IMR-90 (cell line): ENCODE results near the gene CEACAM21. TPM values are rescaled to one million over a fixed set of nuclear protein-coding genes. Genes with fewer than 3 reads are reported as not detected.

Experiments used
- ATAC-seq: fragments of 200-7000 bp; cut with Tn5 transposase; 2 replicates; pipeline ENCODE4 v1.9.1; 2020; ENCODE audit warnings: low read depth, mild to moderate bottlenecking, moderate library complexity
- BruUV-seq: library from RNA; stranded (reverse); fragments of 400-500 nt; replicated peaks from 2 replicates; lab custom pipeline; 2021; lab: Mats Ljungman, UMichigan
- CTCF ChIA-PET: fragments of 300-600 bp; formaldehyde crosslinking; extraction: SDS; loops from one replicate; lab custom pipeline; 2021; ENCODE audit warnings: antibody characterized with exemption; lab: Yijun Ruan, JAX
- POLR2A ChIA-PET: fragments of 300-600 bp; sonication (Branson Sonifier 250); formaldehyde crosslinking; loops from one replicate; lab custom pipeline; 2022; ENCODE audit warnings: antibody characterized with exemption; ENCODE audit not compliant: unreplicated experiment; lab: Charles Lee
- DNase-seq: peaks from one replicate; pipeline ENCODE4 v3.0.0; 2013
- H2AFZ ChIP-seq: replicated peaks from 2 replicates; pipeline ENCODE3; 2013; ENCODE audit warnings: low read length, mild to moderate bottlenecking; ENCODE audit not compliant: poor library complexity
- H2AK5ac ChIP-seq: 2 replicates; pipeline ENCODE4 v1.6.1; 2013; ENCODE audit warnings: low read depth, low read length, inconsistent platforms
- H2AK9ac ChIP-seq: replicated peaks from 2 replicates; pipeline ENCODE3; 2013; ENCODE audit warnings: mild to moderate bottlenecking, low read depth, low read length, moderate library complexity; ENCODE audit not compliant: poor library complexity
- H2BK120ac ChIP-seq: 2 replicates; pipeline ENCODE4 v1.6.1; 2013; ENCODE audit warnings: low read depth, low read length, inconsistent platforms
- H2BK15ac ChIP-seq: 3 replicates; pipeline ENCODE4 v1.6.1; 2013; ENCODE audit warnings: low read depth, low read length, inconsistent platforms
- H2BK20ac ChIP-seq: 2 replicates; pipeline ENCODE4 v1.6.1; 2013; ENCODE audit warnings: low read depth, mild to moderate bottlenecking, inconsistent platforms, low read length, moderate library complexity
- H2BK5ac ChIP-seq: 2 replicates; pipeline ENCODE4 v1.6.1; 2013; ENCODE audit warnings: mild to moderate bottlenecking, low read depth, low read length, inconsistent platforms; ENCODE audit not compliant: poor library complexity, severe bottlenecking
- H3K14ac ChIP-seq: replicated peaks from 2 replicates; pipeline ENCODE4 v1.6.1; 2013; ENCODE audit warnings: low read depth, low read length, inconsistent platforms
- H3K18ac ChIP-seq: 2 replicates; pipeline ENCODE4 v1.6.1; 2013; ENCODE audit warnings: low read depth, low read length, control low read depth
- H3K23ac ChIP-seq: 2 replicates; pipeline ENCODE4 v1.6.1; 2013; ENCODE audit warnings: low read depth, low read length, inconsistent platforms
- H3K27ac ChIP-seq: 2 replicates; pipeline ENCODE4 v1.5.1; 2013; ENCODE audit warnings: mild to moderate bottlenecking, control low read depth, low read length; ENCODE audit not compliant: insufficient read depth
- H3K27me3 ChIP-seq: 2 replicates; pipeline ENCODE4 v1.6.1; 2013; ENCODE audit warnings: low read length; ENCODE audit not compliant: control insufficient read depth, insufficient read depth
- H3K36me3 ChIP-seq: 2 replicates; pipeline ENCODE4 v1.6.1; 2013; ENCODE audit warnings: low read length, mixed read lengths; ENCODE audit not compliant: control insufficient read depth, insufficient read depth
- H3K4ac ChIP-seq: 2 replicates; pipeline ENCODE4 v1.6.1; 2013; ENCODE audit warnings: low read depth, low read length, inconsistent platforms
- H3K4me1 ChIP-seq: 2 replicates; pipeline ENCODE4 v1.6.1; 2013; ENCODE audit warnings: low read length, mixed read lengths; ENCODE audit not compliant: control insufficient read depth, insufficient read depth
- H3K4me2 ChIP-seq: 2 replicates; pipeline ENCODE4 v1.6.1; 2013; ENCODE audit warnings: low read depth, mild to moderate bottlenecking, control low read depth, low read length, moderate library complexity
- H3K4me3 ChIP-seq: 2 replicates; pipeline ENCODE4 v1.5.1; 2013; ENCODE audit warnings: low read depth, mild to moderate bottlenecking, control low read depth, low read length, moderate library complexity; ENCODE audit not compliant: insufficient read depth
- H3K56ac ChIP-seq: 2 replicates; pipeline ENCODE4 v1.6.1; 2013; ENCODE audit warnings: low read length, inconsistent platforms; ENCODE audit not compliant: insufficient read depth; ENCODE audit errors: extremely low read depth
- H3K79me1 ChIP-seq, 2 experiments: 2 replicates each; pipeline ENCODE4 v1.6.1; 2013; ENCODE audit warnings: low read length in 2 of 2, inconsistent platforms in 1 of 2, low read depth in 1 of 2
- H3K9ac ChIP-seq: 2 replicates; pipeline ENCODE4 v1.6.1; 2013; ENCODE audit warnings: low read depth, low read length, control low read depth
- H3K9me1 ChIP-seq: 2 replicates; pipeline ENCODE4 v1.6.1; 2013; ENCODE audit warnings: low read length, inconsistent platforms; ENCODE audit not compliant: insufficient read depth
- H3K9me3 ChIP-seq: 2 replicates; pipeline ENCODE4 v1.6.1; 2013; ENCODE audit warnings: low read length; ENCODE audit not compliant: control insufficient read depth, insufficient read depth
- H4K20me1 ChIP-seq: 2 replicates; pipeline ENCODE4 v1.6.1; 2013; ENCODE audit warnings: low read length, inconsistent platforms; ENCODE audit not compliant: insufficient read depth
- H4K5ac ChIP-seq: 2 replicates; pipeline ENCODE4 v1.6.1; 2013; ENCODE audit warnings: mild to moderate bottlenecking, low read depth, low read length, control low read depth
- H4K8ac ChIP-seq, 2 experiments: 2 replicates each; pipeline ENCODE4 v1.6.1; 2013; ENCODE audit warnings: low read depth in 2 of 2, low read length in 2 of 2, control low read depth in 1 of 2, inconsistent platforms in 1 of 2
- H4K91ac ChIP-seq: 2 replicates; pipeline ENCODE4 v1.6.1; 2013; ENCODE audit warnings: low read depth, low read length, inconsistent platforms; ENCODE audit not compliant: insufficient read depth
- CEBPB ChIP-seq: IDR thresholded peaks from 2 replicates; pipeline ENCODE4 v1.6.1; 2012; ENCODE audit warnings: low read depth, low read length, improper control_type of control experiment
- CHD1 ChIP-seq: IDR thresholded peaks from 2 replicates; pipeline ENCODE4 v1.6.1; 2012; ENCODE audit warnings: low read depth, low read length, improper control_type of control experiment
- CTCF ChIP-seq: conservative IDR thresholded peaks from 2 replicates; pipeline ENCODE4 v1.5.1; 2012; ENCODE audit warnings: mild to moderate bottlenecking, low read depth, low read length, improper control_type of control experiment
- FOS ChIP-seq: fragments of 150-350 bp; IDR thresholded peaks from 2 replicates; pipeline ENCODE4 v1.6.1; 2016; ENCODE audit warnings: low read depth, low read length
- MAFK ChIP-seq: IDR thresholded peaks from 2 replicates; pipeline ENCODE4 v1.6.1; 2012; ENCODE audit warnings: low read depth, low read length, improper control_type of control experiment
- MAZ ChIP-seq: IDR thresholded peaks from 2 replicates; pipeline ENCODE4 v1.6.1; 2012; ENCODE audit warnings: low read depth, mild to moderate bottlenecking, low read length, improper control_type of control experiment, moderate library complexity, borderline replicate concordance
- MXI1 ChIP-seq: IDR thresholded peaks from 2 replicates; pipeline ENCODE4 v1.6.1; 2012; ENCODE audit warnings: low read depth, mild to moderate bottlenecking, low read length, moderate library complexity, borderline replicate concordance
- NFE2L2 ChIP-seq: fragments of 150-350 bp; IDR thresholded peaks from 2 replicates; pipeline ENCODE4 v1.6.1; 2016; ENCODE audit warnings: low read depth, mild to moderate bottlenecking, low read length
- POLR2A ChIP-seq: IDR thresholded peaks from 2 replicates; pipeline ENCODE4 v1.6.1; 2012; ENCODE audit warnings: mild to moderate bottlenecking, low read depth, low read length
- RAD21 ChIP-seq: IDR thresholded peaks from 2 replicates; pipeline ENCODE4 v1.6.1; 2012; ENCODE audit warnings: low read length, improper control_type of control experiment
- RCOR1 ChIP-seq: IDR thresholded peaks from 2 replicates; pipeline ENCODE4 v1.6.1; 2012; ENCODE audit warnings: mild to moderate bottlenecking, low read length, improper control_type of control experiment; ENCODE audit not compliant: insufficient replicate concordance
- SMC3 ChIP-seq: fragments of 150-350 bp; IDR thresholded peaks from 2 replicates; pipeline ENCODE4 v1.6.1; 2016; ENCODE audit warnings: low read depth, mild to moderate bottlenecking, antibody characterized with exemption, low read length, moderate library complexity
- WGBS, 2 experiments: methylation state at CpG; one replicate each; pipeline versions ENCODE4 v1.1.5 to v1.1.7; 2013; ENCODE audit warnings: missing lambda C conversion rate in 2 of 2; ENCODE audit not compliant: insufficient read length in 1 of 2; ENCODE audit errors: extremely low coverage in 2 of 2; 5-methylcytosine and 5-hydroxymethylcytosine counted together
- dilution Hi-C: fragments of 300-500 bp; cut with HindIII; formaldehyde crosslinking; loops from one replicate; pipeline ENCODE4 v1.14.3; 2018; ENCODE audit warnings: low sequenced_read_pairs; ENCODE audit not compliant: unreplicated experiment
- in situ Hi-C: fragments of 300-500 bp; cut with MboI; formaldehyde crosslinking; loops from 3 replicates; pipeline ENCODE4 v1.14.3; 2019; ENCODE audit warnings: low sequenced_read_pairs, inconsistent platforms, mixed read lengths
- intact Hi-C: fragments of 100-400 bp; cut with micrococcal nuclease; formaldehyde crosslinking; loops from 2 replicates; pipeline ENCODE4 v1.10.0; 2022
- polyA plus RNA-seq, 3 experiments: library from polyadenylated mRNA; depleted of rRNA; stranded (reverse); fragments of >200 nt; gene quantifications; 2 replicates each; pipeline ENCODE4 v1.2.3, GENCODE V29; 2012; ENCODE audit warnings: low replicate concordance in 1 of 3
- total RNA-seq: library from RNA; depleted of rRNA; stranded (reverse); fragments of >200 nt; gene quantifications from 2 replicates; pipeline ENCODE4 v1.2.3, GENCODE V29; 2012
- TF ChIP-seq, protein P1 (sequence below): fragments of 150-350 bp; IDR thresholded peaks from 2 replicates; pipeline ENCODE4 v1.6.1; 2016; ENCODE audit warnings: low read depth, mild to moderate bottlenecking, low read length, moderate library complexity, borderline replicate concordance
- TF ChIP-seq, protein P2 (sequence below): fragments of 150-350 bp; IDR thresholded peaks from 2 replicates; pipeline ENCODE4 v1.6.1; 2017; ENCODE audit warnings: mild to moderate bottlenecking, antibody characterized with exemption, low read length, low read depth

CEACAM21 gene
- total and polyA plus RNA-seq, 2 of the 4 experiments (the other 2 are of a cell fraction), result not detected

DNA sequence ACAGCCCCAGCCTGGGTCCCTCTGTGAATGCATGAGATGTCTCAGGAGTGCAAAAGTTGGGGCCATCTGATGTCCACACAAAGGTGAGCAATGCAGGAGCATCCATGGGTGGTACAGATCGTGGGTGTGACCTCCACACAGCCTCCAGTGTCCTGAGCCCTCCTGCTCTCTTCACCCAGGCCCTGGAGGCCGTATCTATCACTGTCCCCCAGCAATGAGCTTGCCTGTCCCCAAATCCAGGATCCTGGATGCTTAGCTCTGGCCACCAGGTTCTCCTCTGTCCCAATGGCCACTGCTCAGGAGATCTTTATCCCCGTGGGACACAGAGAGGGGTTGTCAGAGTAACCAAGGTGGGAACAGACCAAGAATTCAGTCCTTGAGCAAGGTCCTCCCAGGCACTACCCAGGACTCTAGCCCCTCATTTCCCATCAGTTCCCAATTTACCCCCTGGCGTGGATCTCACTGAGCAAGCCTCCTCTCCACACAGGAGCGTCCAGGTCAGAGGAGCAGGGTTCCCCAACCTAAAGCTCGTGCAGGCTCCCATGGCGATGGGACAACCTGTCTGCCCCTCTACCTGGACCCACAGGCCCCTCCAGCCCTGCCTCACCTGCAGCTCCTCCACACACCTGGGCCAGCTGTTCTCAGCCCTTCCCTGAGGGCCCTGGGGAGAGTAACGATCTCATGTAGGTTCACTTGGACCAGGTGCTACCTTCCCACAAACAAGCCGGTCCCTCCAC lies 11.3 kb downstream of the CEACAM21 start:
- ATAC-seq (no peak), DNase-seq (no peak)
- H4K91ac ChIP-seq, result no peak overlapping the region
- no TSS peak for BruUV-seq
- no peak overlapping the region for H2AFZ ChIP-seq
- 0% methylated on average over 2 of the region's 9 CpGs; no CpG with 5 or more reads in 1 of the 2 experiments for WGBS, 2 experiments
- H3K4ac ChIP-seq, result no peak overlapping the region
- H3K23ac ChIP-seq, result no peak overlapping the region
- no peak overlapping the region for H2BK120ac ChIP-seq
- no peak overlapping the region for H3K14ac ChIP-seq
- H3K9me1 ChIP-seq, result no peaks in the 10 kb centered on the region
- no peak overlapping the region for H2BK5ac ChIP-seq
- no peak overlapping the region for H3K4me3 ChIP-seq
- no peaks in the 10 kb centered on the region for H3K9me3 ChIP-seq
- dilution Hi-C loops (no loop called here), in situ Hi-C loops (no loop called here), intact Hi-C loops (no loop called here)
- no peaks in the 10 kb centered on the region for H3K79me1 ChIP-seq
- H2BK15ac ChIP-seq, result no peak overlapping the region
- H3K9ac ChIP-seq, result no peak overlapping the region
- H4K5ac ChIP-seq, result no peak overlapping the region
- POLR2A ChIA-PET, result no interaction called here
- H3K4me2 ChIP-seq, result no peak overlapping the region
- H2BK20ac ChIP-seq, result no peak overlapping the region
- no peak overlapping the region for H3K56ac ChIP-seq
- no peak overlapping the region for H3K18ac ChIP-seq
- no peaks in the 10 kb centered on the region for H3K4me1 ChIP-seq
- H3K36me3 ChIP-seq, result no peaks in the 10 kb centered on the region
- H3K27me3 ChIP-seq, result no peaks in the 10 kb centered on the region
- no peak overlapping the region for H2AK9ac ChIP-seq
- no peak overlapping the region for H2AK5ac ChIP-seq
- H3K27ac ChIP-seq, result no peak overlapping the region
- TF ChIP-seq NFE2L2 (no peak), CEBPB (no peak), MXI1 (no peak), CHD1 (no peak), POLR2A (no peak), MAFK (no peak), MAZ (no peak), RCOR1 (no peak), FOS (no peak), RAD21 (no peak), SMC3 (no peak), CTCF (no peak)
- TF ChIP-seq, protein P1, sequence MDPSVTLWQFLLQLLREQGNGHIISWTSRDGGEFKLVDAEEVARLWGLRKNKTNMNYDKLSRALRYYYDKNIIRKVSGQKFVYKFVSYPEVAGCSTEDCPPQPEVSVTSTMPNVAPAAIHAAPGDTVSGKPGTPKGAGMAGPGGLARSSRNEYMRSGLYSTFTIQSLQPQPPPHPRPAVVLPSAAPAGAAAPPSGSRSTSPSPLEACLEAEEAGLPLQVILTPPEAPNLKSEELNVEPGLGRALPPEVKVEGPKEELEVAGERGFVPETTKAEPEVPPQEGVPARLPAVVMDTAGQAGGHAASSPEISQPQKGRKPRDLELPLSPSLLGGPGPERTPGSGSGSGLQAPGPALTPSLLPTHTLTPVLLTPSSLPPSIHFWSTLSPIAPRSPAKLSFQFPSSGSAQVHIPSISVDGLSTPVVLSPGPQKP, result no peak
- TF ChIP-seq, protein P2, sequence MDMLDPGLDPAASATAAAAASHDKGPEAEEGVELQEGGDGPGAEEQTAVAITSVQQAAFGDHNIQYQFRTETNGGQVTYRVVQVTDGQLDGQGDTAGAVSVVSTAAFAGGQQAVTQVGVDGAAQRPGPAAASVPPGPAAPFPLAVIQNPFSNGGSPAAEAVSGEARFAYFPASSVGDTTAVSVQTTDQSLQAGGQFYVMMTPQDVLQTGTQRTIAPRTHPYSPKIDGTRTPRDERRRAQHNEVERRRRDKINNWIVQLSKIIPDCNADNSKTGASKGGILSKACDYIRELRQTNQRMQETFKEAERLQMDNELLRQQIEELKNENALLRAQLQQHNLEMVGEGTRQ, result no peak
- no peaks in the 10 kb centered on the region; the same call in 1 of the 2 replicates for H4K20me1 ChIP-seq
- CTCF ChIA-PET, result no interaction called here
- H4K8ac ChIP-seq, result no peak overlapping the region
